Frontal cortex (tissue), 4 donors: ENCODE measurements around the gene ABCC4. TPM values are rescaled to one million over a fixed set of nuclear protein-coding genes. Genes with fewer than 3 reads are reported as not detected.

Experiments used
- DNase-seq, 2 donors: peaks; one replicate each; pipeline ENCODE4 v3.0.0; 2012; ENCODE audit warnings: low spot score in 2 of 2
- FAIRE-seq: peaks from 2 replicates; lab custom pipeline; 2012; peaks lifted over from hg19 to GRCh38; lab: Jason Lieb, UNC
- small RNA-seq: library from RNA; depleted of rRNA; stranded (forward); fragments of <200 nt; gene quantifications from one replicate; pipeline ENCODE3, GENCODE V24; 2014
- total RNA-seq: library from RNA; depleted of rRNA; stranded (reverse); fragments of >200 nt; gene quantifications from one replicate; pipeline ENCODE4 v1.2.3, GENCODE V29; 2014
- donor health status: control.
- donor health status: control.
- donor health status: control.

ABCC4 gene
- total RNA-seq, 1 donor from 2014 or later = 9.0 TPM

DNA sequence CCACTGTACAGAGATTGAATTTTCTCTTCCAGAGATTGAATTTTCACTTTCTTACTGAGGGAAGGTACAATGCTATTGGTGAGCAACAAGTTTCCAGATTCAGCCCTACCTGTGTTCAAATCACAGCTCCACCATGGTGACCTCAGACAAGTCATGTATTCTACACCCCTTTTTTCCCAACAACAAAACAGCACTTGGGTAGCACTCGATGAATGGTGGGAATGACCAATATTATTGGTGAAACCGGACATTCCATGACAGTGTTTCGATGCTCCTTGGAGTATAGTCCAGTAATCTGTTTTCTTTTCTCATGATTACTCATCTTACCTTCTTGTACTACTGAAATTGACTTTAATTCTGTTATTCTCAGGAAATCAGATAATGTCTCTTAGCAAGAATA, 322.7 kb downstream of the ABCC4 start:
- FAIRE-seq = no peak
- no peak for DNase-seq

DNA sequence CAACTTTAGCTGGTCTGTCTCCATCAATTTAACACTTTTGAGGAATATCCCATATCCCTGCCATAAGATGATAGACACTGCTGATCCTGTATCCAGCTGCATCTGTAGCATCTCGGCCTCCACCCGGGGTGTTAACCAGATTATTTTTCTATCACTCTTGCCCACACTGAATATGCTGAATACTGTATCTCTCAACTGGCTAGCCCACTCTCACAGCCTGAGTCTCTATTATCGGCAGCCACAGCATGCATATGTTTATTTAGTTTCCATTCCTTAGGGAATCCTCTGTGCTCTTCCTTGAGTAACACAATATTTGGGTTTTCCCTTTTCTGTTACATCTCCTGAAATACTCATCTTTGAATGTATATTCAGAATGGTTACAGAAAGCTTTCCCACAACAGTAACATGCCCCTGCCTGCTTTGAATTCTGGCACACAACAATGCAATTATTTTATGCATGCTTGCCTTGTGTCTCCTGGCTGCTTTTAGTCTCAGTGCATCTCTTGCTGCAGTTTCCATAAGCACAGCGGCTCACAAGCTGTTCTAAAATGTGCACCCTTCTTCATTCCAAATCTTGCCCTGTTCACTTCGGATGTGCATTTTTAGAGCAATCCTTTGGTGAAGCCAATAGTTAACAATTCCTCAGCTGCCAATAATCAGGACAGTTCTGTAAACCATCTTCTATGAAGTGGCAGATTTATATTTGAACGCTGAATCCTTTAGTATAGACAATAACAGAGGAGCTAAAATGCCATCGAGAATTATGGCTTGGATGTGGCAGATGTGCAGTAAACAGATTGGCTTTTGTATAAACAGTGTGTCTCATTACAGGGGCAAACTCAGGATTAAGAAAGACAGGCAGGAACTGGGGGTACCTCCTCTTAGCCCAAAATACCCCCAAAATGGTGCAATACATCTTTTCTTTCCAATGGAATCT, 327.0 kb downstream of the ABCC4 start:
- FAIRE-seq (no peak), DNase-seq (no peak)

DNA sequence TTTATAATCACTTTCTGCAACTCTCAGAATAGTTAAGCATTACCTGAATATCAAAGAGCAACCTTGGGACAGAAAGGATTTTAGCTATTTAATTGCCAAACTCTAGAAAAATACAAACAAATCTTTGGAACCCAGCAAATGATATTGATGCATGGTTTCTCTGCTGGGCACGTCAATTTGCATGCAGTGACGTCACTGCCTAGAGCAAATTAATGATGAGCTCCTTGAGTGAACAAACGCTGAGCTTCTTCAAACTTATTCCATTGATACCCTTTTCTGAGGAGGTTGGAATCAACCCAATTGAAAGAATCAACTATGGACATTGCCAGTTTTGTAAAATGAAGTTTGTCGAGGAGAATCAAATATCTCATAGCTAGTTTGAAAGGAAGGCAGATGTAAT, 329.0 kb downstream of the ABCC4 start:
- FAIRE-seq = no peak
- DNase-seq = no peak

Small RNAs within 50 kb of the gene (small RNA-seq; reads per million reads assigned to genes)
- not detected for gene RNU6-62P
- not detected for gene RNY3P8
- gene RNY4P27 = 33.9 reads per million, percentile 97 among the genes with 10 or more reads in this experiment
